Heart left ventricle (tissue), 16 donors: ENCODE results near the gene OSR1. TPM values are rescaled to one million over a fixed set of nuclear protein-coding genes. Genes with fewer than 3 reads are reported as not detected.

Experiments used
- ATAC-seq, 4 donors: fragments of 200-7000 bp; cut with Tn5 transposase; one replicate each; pipeline ENCODE4 v1.9.1; 2020 to 2022; ENCODE audit warnings: moderate library complexity in 4 of 4, mild to moderate bottlenecking in 3 of 4, moderate number of reproducible peaks in 1 of 4
- DNase-seq, 5 donors: peaks; one replicate each; pipeline ENCODE4 v3.0.0-alpha.2; 2020
- H3K27ac ChIP-seq, 12 donors: fragments of 200-600 bp; sonication (generic) in 4 of 12; one replicate each; pipeline versions ENCODE4 v1.5.0 to v1.8.0; 2016 to 2022; ENCODE audit warnings: mild to moderate bottlenecking in 2 of 12
- H3K27me3 ChIP-seq, 9 donors: fragments of 200-600 bp; sonication (generic) in 2 of 9; one replicate each; pipeline versions ENCODE4 v1.5.1 to v1.8.0; 2016 to 2022; ENCODE audit warnings: mild to moderate bottlenecking in 3 of 9
- H3K36me3 ChIP-seq, 9 donors: fragments of 200-600 bp; sonication (generic) in 2 of 9; one replicate each; pipeline versions ENCODE4 v1.5.0 to v1.8.0; 2018 to 2022; ENCODE audit warnings: mild to moderate bottlenecking in 2 of 9
- H3K4me1 ChIP-seq, 12 donors: fragments of 200-600 bp; sonication (generic) in 4 of 12; one replicate each; pipeline versions ENCODE4 v1.5.0 to v1.8.0; 2016 to 2022; ENCODE audit warnings: mild to moderate bottlenecking in 3 of 12
- H3K4me3 ChIP-seq, 12 donors: fragments of 200-600 bp; sonication (generic) in 4 of 12; one replicate each; pipeline versions ENCODE4 v1.5.0 to v1.8.0; 2017 to 2022; ENCODE audit warnings: mild to moderate bottlenecking in 9 of 12, moderate library complexity in 4 of 12
- H3K9me3 ChIP-seq, 12 donors: fragments of 200-600 bp; sonication (generic) in 4 of 12; one replicate each; pipeline versions ENCODE4 v1.5.0 to v1.8.0; 2016 to 2022; ENCODE audit warnings: mild to moderate bottlenecking in 1 of 12
- CTCF ChIP-seq, 12 donors: fragments of 200-600 bp; sonication (generic) in 4 of 12; IDR thresholded peaks; one replicate each; pipeline versions ENCODE4 v1.5.0 to v1.8.0; 2018 to 2022; ENCODE audit warnings: antibody characterized with exemption in 12 of 12, mild to moderate bottlenecking in 5 of 12
- POLR2A ChIP-seq, 2 donors: fragments of 450-650 bp; IDR thresholded peaks; one replicate each; pipeline ENCODE4 v1.6.1; 2017; ENCODE audit warnings: antibody characterized with exemption in 2 of 2, mild to moderate bottlenecking in 2 of 2, moderate library complexity in 2 of 2
- WGBS, 4 donors: extraction: QIAGEN DNeasy Blood & Tissue Kit in 2 of 4; methylation state at CpG; one replicate each; pipeline versions ENCODE4 v1.1.5 to v1.1.7; 2013 to 2018; 5-methylcytosine and 5-hydroxymethylcytosine counted together
- intact Hi-C, 10 donors: fragments of 100-400 bp; cut with DNase I; formaldehyde crosslinking; loops; one replicate each; pipeline versions ENCODE4 v1.11.1 to v1.14.2; 2022
- polyA plus RNA-seq, 2 donors: library from polyadenylated mRNA; stranded (reverse); fragments of 200-250 nt; gene quantifications; one replicate each; pipeline ENCODE4 v1.2.3, GENCODE V29; 2013
- total RNA-seq, 9 donors: library from RNA; depleted of rRNA in 2 of 9; stranded (reverse); fragments of >200 nt in 2 of 9; fragmentation: NEBNext Ultra II Directional in 3 of 9; extraction: Animal tissue kit (Norgen Biotek cat#: 25700) in 3 of 9; gene quantifications; one replicate each; pipeline versions ENCODE4 v1.1.0 to v1.2.4, GENCODE V29; 2016 to 2023
- donor health status: ischemic (EF 13 %, LVEDD 7.1; RV severe dilation, severe dysfunction).
- donor health status: healthy with polysubstance abuse.
- donor health status: DM: no; HTN: yes; CAD: no.
- donor health status: DM: no; HTN: no; CAD: no.
- donor health status: ischemic (EF 25% LVEDD 6.9; RV normal size, moderate dysfunction).
- donor health status: ischemic (EF 25% LVEDD 5.7; RV mildly dilated, moderate dysfunction).
- donor health status: healthy.
- donor health status: DM: yes; HTN: yes; CAD: no.
- donor health status: ischemic (EF 35%, LVEDD 5.7; RV mildly dilated, moderate dysfunction).
- donor health status: nonischemic (EF 11% LVEDD 7.7; RV severe dilation, severe dysfunction).
- donor health status: DM: yes; HTN: yes; CAD: no.
- donor health status: PGD.
- donor health status: ischemic (EF 29% LVEDD 5.4; RV normal size, mild dysfunction).
- donor health status: nonischemic (EF 23%, LVEDD 6.1; RV moderate dilation, normal function).

Gene OSR1
- total and polyA plus RNA-seq, 11 donors = 1.4 to 26.0 (median 4.7) TPM

- Histone ChIP-seq H3K27ac (peak overlapping the region; percentile 78 to 99 (median 94)), H3K36me3 (peaks cover 0 to 5% (median 0%) of the 10 kb centered on the region in 9 donors), H3K4me1 (peaks cover 0 to 30% (median 14%) of the 10 kb centered on the region in 12 donors), H3K9me3 (no peaks in the 10 kb centered on the region), H3K4me3 (peak overlapping the region; percentile 62 to 96 (median 81)), H3K27me3 (peaks cover 0 to 26% (median 2%) of the 10 kb centered on the region in 9 donors)
- 36 to 44% (median 42%) methylated on average over 6 of the region's 6 CpGs for WGBS, 4 donors
- TF ChIP-seq POLR2A (IDR thresholded peaks at IDR 0.05) (no peak), CTCF (IDR thresholded peaks at IDR 0.05) (no peak)
- intact Hi-C loops = loop anchor here in 2 of 10 donors (5.0 kb wide), 2 partner anchors 300 to 825 kb away; no protein-coding TSS in a partner anchor
- DNase-seq (no peak), ATAC-seq (no peak)
Measured at GRCh38 chr2:19346983-19347618, 11.3 kb downstream of the OSR1 start.

GRCh38 chr2:19337742-19338141 lies 20.7 kb downstream of the OSR1 start:
- H3K9me3 ChIP-seq = no peaks in the 10 kb centered on the region
- DNase-seq = no peak
- H3K27ac ChIP-seq = peak overlapping the region in 1 of 12 donors; percentile 58
- no peaks in the 10 kb centered on the region for H3K27me3 ChIP-seq
- intact Hi-C loops = no loop called here
- TF ChIP-seq POLR2A (IDR thresholded peaks at IDR 0.05) = no peak
- TF ChIP-seq CTCF (IDR thresholded peaks at IDR 0.05) = no peak
- H3K4me3 ChIP-seq = no peak overlapping the region
- no peak for ATAC-seq
- peaks cover 0 to 18% (median 1%) of the 10 kb centered on the region in 12 donors for H3K4me1 ChIP-seq
- peaks cover 0 to 8% (median 2%) of the 10 kb centered on the region in 9 donors for H3K36me3 ChIP-seq
- 96 to 100% (median 99%) methylated on average over 1 of the region's 1 CpG for WGBS, 4 donors

GRCh38 chr2:19337202-19337601 lies 21.2 kb downstream of the OSR1 start:
- H3K27ac ChIP-seq = peak overlapping the region in 2 of 12 donors; percentile 2 to 58
- DNase-seq (no peak), ATAC-seq (no peak)
- intact Hi-C loops = no loop called here
- peaks cover 0 to 24% (median 1%) of the 10 kb centered on the region in 12 donors for H3K4me1 ChIP-seq
- no peak overlapping the region for H3K4me3 ChIP-seq
- H3K36me3 ChIP-seq = peaks cover 0 to 8% (median 2%) of the 10 kb centered on the region in 9 donors
- no peaks in the 10 kb centered on the region for H3K27me3 ChIP-seq
- no peaks in the 10 kb centered on the region for H3K9me3 ChIP-seq
- TF ChIP-seq CTCF (IDR thresholded peaks at IDR 0.05) (no peak), POLR2A (IDR thresholded peaks at IDR 0.05) (no peak)
- 96 to 100% (median 98%) methylated on average over 1 of the region's 1 CpG for WGBS, 4 donors

- WGBS, 4 donors = 43 to 69% (median 61%) methylated on average over 3 of the region's 3 CpGs
- H3K27me3 ChIP-seq = no peaks in the 10 kb centered on the region
- H3K4me1 ChIP-seq = peaks cover 0 to 25% (median 1%) of the 10 kb centered on the region in 12 donors
- no peaks in the 10 kb centered on the region for H3K9me3 ChIP-seq
- H3K4me3 ChIP-seq = no peak overlapping the region
- peak overlapping the region in 2 of 12 donors; percentile 2 to 58 for H3K27ac ChIP-seq
- ATAC-seq (peak; percentile 79 to 99 (median 98)), DNase-seq (peak in 1 of 5 donors; percentile 74)
- H3K36me3 ChIP-seq = peaks cover 0 to 8% (median 2%) of the 10 kb centered on the region in 9 donors
- intact Hi-C loops = no loop called here
- TF ChIP-seq POLR2A (IDR thresholded peaks at IDR 0.05) = no peak
- no peak for TF ChIP-seq CTCF (IDR thresholded peaks at IDR 0.05)
Measured at GRCh38 chr2:19336781-19337180, 21.6 kb downstream of the OSR1 start.
